ENCODE measurements around the gene PDZD2. TPM values are rescaled to one million over a fixed set of nuclear protein-coding genes. Genes with fewer than 3 reads are reported as not detected.

PDZD2 gene
- total and polyA plus RNA-seq, 12 donors, result 2.2 to 10.3 (median 5.0) TPM

- Histone ChIP-seq H3K27ac (peak overlapping the region in 1 of 5 donors; percentile 28), H3K9me3 (replicated peaks in 1 of 3) (no peaks in the 10 kb centered on the region), H3K4me1 (replicated peaks in 1 of 2) (peaks cover 15 to 24% of the 10 kb centered on the region in 2 donors), H3K27me3 (no peaks in the 10 kb centered on the region), H3K4me3 (no peak overlapping the region), H3K36me3 (replicated peaks in 1 of 2) (no peaks in the 10 kb centered on the region)
- intact Hi-C loops (cut with DNase I), result no loop called here
- peak; percentile 46 to 86 (median 78) for DNase-seq
- WGBS, 4 donors, result 42 to 59% (median 50%) methylated on average over 2 to 9 of the region's 9 CpGs
- no peak for TF ChIP-seq CTCF (IDR thresholded peaks at IDR 0.05)
- no peak for TF ChIP-seq POLR2A (IDR thresholded peaks at IDR 0.05)
Observed at GRCh38 chr5:31671339-31671741, 32.4 kb downstream of the PDZD2 start.

GRCh38 chr5:31674371-31674951 is 35.5 kb downstream of the PDZD2 start:
- 87 to 93% (median 89%) methylated on average over 7 of the region's 7 CpGs for WGBS, 4 donors
- intact Hi-C loops (cut with DNase I), result no loop called here
- peak overlapping the region in 1 of 5 donors; percentile 37 for H3K27ac ChIP-seq
- peaks cover 15 to 24% of the 10 kb centered on the region in 2 donors for H3K4me1 ChIP-seq (replicated peaks in 1 of 2)
- no peaks in the 10 kb centered on the region for H3K9me3 ChIP-seq (replicated peaks in 1 of 3)
- H3K27me3 ChIP-seq, result no peaks in the 10 kb centered on the region
- DNase-seq, result no peak
- TF ChIP-seq CTCF (IDR thresholded peaks at IDR 0.05) (no peak), POLR2A (IDR thresholded peaks at IDR 0.05) (no peak)
- no peaks in the 10 kb centered on the region for H3K36me3 ChIP-seq (replicated peaks in 1 of 2)
- no peak overlapping the region for H3K4me3 ChIP-seq

- Histone ChIP-seq H3K4me1 (replicated peaks in 1 of 2) (peaks cover 15 to 24% of the 10 kb centered on the region in 2 donors), H3K27ac (peak overlapping the region in 2 of 5 donors; percentile 2 to 37), H3K4me3 (no peak overlapping the region), H3K27me3 (no peaks in the 10 kb centered on the region), H3K36me3 (replicated peaks in 1 of 2) (no peaks in the 10 kb centered on the region), H3K9me3 (replicated peaks in 1 of 3) (no peaks in the 10 kb centered on the region)
- TF ChIP-seq POLR2A (IDR thresholded peaks at IDR 0.05) (peak in 1 of 2 donors; percentile 14), CTCF (IDR thresholded peaks at IDR 0.05) (no peak)
- intact Hi-C loops (cut with DNase I), result no loop called here
- WGBS, 4 donors, result 44 to 57% (median 51%) methylated on average over 6 of the region's 6 CpGs
- peak; percentile 28 to 76 (median 61) for DNase-seq
Observed at GRCh38 chr5:31675472-31675871, 36.5 kb downstream of the PDZD2 start.

- WGBS, 4 donors, result 40 to 55% (median 50%) methylated on average over 4 to 6 of the region's 6 CpGs
- peak in 4 of 7 donors; percentile 12 to 35 (median 22) for DNase-seq
- TF ChIP-seq POLR2A (IDR thresholded peaks at IDR 0.05), result no peak
- TF ChIP-seq CTCF (IDR thresholded peaks at IDR 0.05), result no peak
- no peak overlapping the region for H3K27ac ChIP-seq
- no peak overlapping the region for H3K4me3 ChIP-seq
- peaks cover 5 to 11% of the 10 kb centered on the region in 2 donors for H3K4me1 ChIP-seq (replicated peaks in 1 of 2)
- H3K9me3 ChIP-seq (replicated peaks in 1 of 3), result no peaks in the 10 kb centered on the region
- H3K36me3 ChIP-seq (replicated peaks in 1 of 2), result no peaks in the 10 kb centered on the region
- no peaks in the 10 kb centered on the region for H3K27me3 ChIP-seq
- intact Hi-C loops (cut with DNase I), result no loop called here
Observed at GRCh38 chr5:31678180-31678579, 39.2 kb downstream of the PDZD2 start.
